Skeletal muscle tissue (tissue), 4 donors: ENCODE data around the gene KIAA0513. TPM values are rescaled to one million over a fixed set of nuclear protein-coding genes. Genes with fewer than 3 reads are reported as not detected.

Experiments
- H3K27ac ChIP-seq: one replicate; pipeline ENCODE4 v1.7.0; 2013; ENCODE audit warnings: mild to moderate bottlenecking, low read depth, low read length, inconsistent platforms
- H3K27me3 ChIP-seq, 3 donors: one replicate each; pipeline ENCODE4 v1.7.0; 2013; ENCODE audit warnings: low read length in 3 of 3; ENCODE audit not compliant: control insufficient read depth in 3 of 3, insufficient read depth in 3 of 3
- H3K36me3 ChIP-seq, 3 donors: one replicate each; pipeline ENCODE4 v1.7.0; 2013; ENCODE audit warnings: low read length in 3 of 3; ENCODE audit not compliant: control insufficient read depth in 3 of 3, insufficient read depth in 3 of 3
- H3K4me1 ChIP-seq, 3 donors: one replicate each; pipeline ENCODE4 v1.7.0; 2013; ENCODE audit warnings: low read length in 3 of 3, mild to moderate bottlenecking in 3 of 3; ENCODE audit not compliant: control insufficient read depth in 3 of 3, insufficient read depth in 3 of 3
- H3K4me3 ChIP-seq, 3 donors: one replicate each; pipeline ENCODE4 v1.7.0; 2013; ENCODE audit warnings: low read length in 3 of 3
- H3K9ac ChIP-seq, 3 donors: one replicate each; pipeline ENCODE4 v1.7.0; 2013; ENCODE audit warnings: low read length in 3 of 3, mild to moderate bottlenecking in 3 of 3, moderate library complexity in 2 of 3, low read depth in 1 of 3
- H3K9me3 ChIP-seq, 3 donors: one replicate each; pipeline ENCODE4 v1.7.0; 2013; ENCODE audit warnings: low read length in 3 of 3; ENCODE audit not compliant: control insufficient read depth in 3 of 3
- total RNA-seq: library from RNA; depleted of rRNA; stranded (reverse); fragments of >200 nt; gene quantifications from one replicate; pipeline ENCODE4 v1.2.3, GENCODE V29; 2014
- donor health status: Osteomylitis.

KIAA0513 gene
- total RNA-seq, 1 donor from 2014 or later, result 5.7 TPM

GRCh38 chr16:85141491-85142128 lies 114.0 kb downstream of the KIAA0513 start:
- Histone ChIP-seq H3K4me3 (no peak overlapping the region), H3K4me1 (peaks cover 43 to 60% (median 52%) of the 10 kb centered on the region in 3 donors), H3K27ac (no peak overlapping the region)

GRCh38 chr16:85142129-85142513 lies 114.5 kb downstream of the KIAA0513 start:
- no peak overlapping the region for H3K27ac ChIP-seq
- peak overlapping the region in 1 of 3 donors; percentile 16 for H3K9ac ChIP-seq
- H3K27me3 ChIP-seq, result no peaks in the 10 kb centered on the region
- no peaks in the 10 kb centered on the region for H3K9me3 ChIP-seq
- no peaks in the 10 kb centered on the region for H3K36me3 ChIP-seq
- H3K4me1 ChIP-seq, result peaks cover 43 to 60% (median 52%) of the 10 kb centered on the region in 3 donors
- no peak overlapping the region for H3K4me3 ChIP-seq

More at GRCh38 chr16:85141491-85142128, 114.0 kb downstream of the KIAA0513 start:
- Histone ChIP-seq H3K36me3 (no peaks in the 10 kb centered on the region), H3K9ac (no peak overlapping the region), H3K27me3 (no peaks in the 10 kb centered on the region), H3K9me3 (peaks cover 0 to 3% (median 0%) of the 10 kb centered on the region in 3 donors)

- Histone ChIP-seq H3K9ac (no peak overlapping the region), H3K27ac (no peak overlapping the region), H3K36me3 (no peaks in the 10 kb centered on the region), H3K4me1 (peaks cover 43 to 59% (median 49%) of the 10 kb centered on the region in 3 donors), H3K27me3 (no peaks in the 10 kb centered on the region), H3K4me3 (no peak overlapping the region), H3K9me3 (no peaks in the 10 kb centered on the region)
Measured at GRCh38 chr16:85142771-85143211, 115.2 kb downstream of the KIAA0513 start.

Other genes starting within 250 kb of the KIAA0513 start
- 7.3 TPM for gene CRISPLD2, start 207.8 kb upstream of the KIAA0513 start, total RNA-seq
- 19.8 TPM for gene ZDHHC7, start 16.3 kb upstream of the KIAA0513 start, total RNA-seq
- not detected for gene CIBAR2, start 84.7 kb downstream of the KIAA0513 start, total RNA-seq